ENCODE results near the gene FBF1.
A peak's percentile ranks its signal among the peaks of the same experiment; 100 is the strongest.

FBF1 gene

DNA sequence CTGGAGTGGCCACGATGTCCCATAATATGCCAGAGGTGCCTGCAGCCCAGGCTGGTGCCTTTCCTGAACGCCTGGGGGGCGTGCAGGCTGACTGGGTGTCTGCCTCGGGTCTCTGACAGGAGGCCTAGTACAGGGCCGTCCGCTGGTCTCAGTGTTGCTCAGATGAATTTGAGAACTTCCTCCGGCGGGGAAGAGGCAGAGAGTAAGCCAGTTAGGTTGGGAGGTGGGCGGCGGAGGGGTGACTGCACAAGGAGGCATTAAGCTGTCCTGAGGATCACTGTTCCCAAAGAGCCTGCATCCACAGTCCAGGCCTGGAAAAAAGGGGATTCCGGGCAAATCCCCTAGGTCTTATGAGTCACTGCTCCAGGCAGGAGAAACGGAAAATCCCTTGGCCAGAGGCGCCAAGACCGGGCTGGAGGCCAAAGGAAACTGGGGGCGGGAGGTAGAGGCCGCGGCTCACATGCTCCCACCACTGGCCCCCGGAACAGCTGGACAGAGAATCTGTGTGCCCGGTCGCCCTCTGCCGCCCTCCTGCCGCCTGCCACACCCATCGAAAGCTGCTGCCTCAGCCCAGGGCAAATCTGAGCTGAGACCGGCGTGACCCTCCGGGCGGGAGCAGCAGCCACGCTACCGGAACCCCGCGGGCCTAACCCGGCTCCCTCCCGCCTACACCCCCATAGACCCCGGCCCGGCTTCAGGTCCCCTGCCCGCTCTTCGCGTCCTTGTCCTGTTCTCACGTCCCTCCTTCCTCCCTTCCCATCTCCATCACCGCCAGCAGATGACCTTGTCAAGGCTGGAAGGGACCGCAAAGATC lies 63.7 kb downstream of the FBF1 start:
- peak overlapping the region; percentile 58 for H3K4me3 ChIP-seq (ENCODE audit: low read depth, low read length)
- TF ChIP-seq CTCF (IDR thresholded peaks at IDR 0.05; ENCODE audit: control insufficient read depth, extremely low read depth, insufficient read depth), result no peak
- DNase-seq (ENCODE audit: low read depth), result no peak

- 0 out of 2 replicates have a peak, but pooled peaks have one; percentile 2 for TF ChIP-seq CTCF (IDR thresholded peaks at IDR 0.05; ENCODE audit: control insufficient read depth, extremely low read depth, insufficient read depth)
- no peak for DNase-seq (ENCODE audit: low read depth)
- H3K4me3 ChIP-seq (ENCODE audit: low read depth, low read length), result peak overlapping the region; percentile 58
Measured at GRCh38 chr17:75876190-75876937, 64.5 kb downstream of the FBF1 start.

DNA sequence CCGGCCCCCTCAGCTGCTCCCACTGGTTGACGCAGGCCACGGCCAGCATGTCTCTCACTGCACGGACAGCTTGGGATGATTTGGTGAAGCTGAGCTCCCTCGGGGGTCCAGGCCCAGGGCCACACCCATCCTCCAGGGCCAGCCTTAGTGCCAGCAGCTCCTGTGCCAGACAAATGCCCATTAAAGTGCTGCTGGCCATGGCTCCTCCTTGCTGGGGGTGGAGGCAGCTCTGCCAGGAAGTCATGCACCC lies 65.0 kb downstream of the FBF1 start:
- H3K4me3 ChIP-seq (ENCODE audit: low read depth, low read length), result peak overlapping the region; percentile 58
- TF ChIP-seq CTCF (IDR thresholded peaks at IDR 0.05; ENCODE audit: control insufficient read depth, extremely low read depth, insufficient read depth), result no peak
- no peak for DNase-seq (ENCODE audit: low read depth)

DNA sequence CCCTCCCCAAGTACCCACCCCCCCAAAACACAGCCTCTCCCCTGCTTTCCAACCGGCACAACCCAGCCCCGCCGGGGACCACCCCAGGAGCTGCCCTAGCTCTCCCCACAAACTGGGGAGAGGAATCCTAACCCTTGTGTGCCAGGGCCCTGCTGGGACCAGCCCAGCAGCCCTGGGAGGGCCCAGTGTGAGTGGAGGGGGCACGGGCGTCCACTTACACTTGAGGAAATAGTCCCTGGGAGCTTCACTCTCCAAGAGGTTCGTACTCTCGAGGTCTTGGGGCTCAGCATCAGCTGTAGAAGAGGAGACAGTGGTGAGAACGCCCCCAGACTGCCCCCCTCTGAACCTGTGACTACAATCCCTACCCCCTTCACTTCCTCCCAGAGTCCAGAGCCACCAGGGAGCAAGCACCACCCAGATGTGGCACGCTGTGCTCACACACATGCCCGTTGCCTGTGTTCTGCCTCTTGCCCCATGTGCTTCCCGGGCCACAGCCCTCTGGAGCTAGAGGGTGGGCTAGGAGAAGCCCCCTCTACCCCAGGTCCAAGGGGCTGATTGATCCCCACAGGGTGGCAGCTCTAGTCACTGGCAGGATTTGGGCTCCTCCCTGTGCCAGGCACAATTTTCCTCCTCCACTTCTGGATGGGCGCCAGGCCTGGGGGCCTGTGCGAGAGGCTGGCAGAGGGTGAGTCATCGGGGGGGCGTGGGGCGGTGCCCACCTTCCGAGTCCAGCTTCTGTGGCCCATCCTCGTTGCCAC lies 65.5 kb downstream of the FBF1 start:
- no peak for TF ChIP-seq CTCF (IDR thresholded peaks at IDR 0.05; ENCODE audit: control insufficient read depth, extremely low read depth, insufficient read depth)
- peak overlapping the region; percentile 58 for H3K4me3 ChIP-seq (ENCODE audit: low read depth, low read length)
- DNase-seq (ENCODE audit: low read depth), result no peak

- TF ChIP-seq CTCF (IDR thresholded peaks at IDR 0.05; ENCODE audit: control insufficient read depth, extremely low read depth, insufficient read depth), result no peak
- no peak overlapping the region for H3K4me3 ChIP-seq (ENCODE audit: low read depth, low read length)
- DNase-seq (ENCODE audit: low read depth), result no peak
Measured at GRCh38 chr17:75874323-75875181, 66.3 kb downstream of the FBF1 start.

DNA sequence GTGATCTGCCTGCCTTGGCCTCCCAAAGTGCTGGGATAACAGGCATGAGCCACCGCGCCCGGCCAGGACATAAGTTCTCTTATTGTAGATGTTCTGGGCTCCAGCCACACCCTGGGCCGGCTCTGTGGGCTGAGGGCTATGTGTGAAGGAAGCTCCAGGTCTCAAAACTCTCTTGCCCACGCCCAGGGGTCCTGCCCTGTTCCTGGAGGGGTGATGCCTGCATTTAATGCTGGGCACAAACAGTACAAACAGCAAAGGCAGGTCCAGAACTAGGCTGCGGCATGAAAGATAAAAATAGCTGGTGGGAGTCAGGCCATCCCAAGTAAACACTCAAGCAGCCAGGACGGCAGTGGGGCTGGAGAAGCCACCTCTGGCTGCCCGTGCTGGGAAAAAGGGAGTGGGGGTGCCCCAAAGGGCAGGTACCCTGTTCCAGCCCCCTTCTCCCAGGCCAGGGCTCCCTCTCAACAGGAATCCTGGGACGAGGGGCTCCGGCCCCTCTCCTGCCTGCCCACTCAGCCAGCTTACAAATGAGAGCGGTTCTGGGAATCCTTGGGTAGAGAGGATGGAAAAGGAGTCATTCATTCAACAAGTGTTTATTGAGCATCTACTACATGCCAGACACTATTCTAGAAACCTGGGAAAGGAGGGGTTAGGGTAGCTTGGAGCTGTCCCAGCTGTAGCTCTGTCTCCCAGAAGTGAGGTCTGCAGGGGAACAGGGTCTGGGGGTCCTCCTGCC lies 67.1 kb downstream of the FBF1 start:
- no peak for DNase-seq (ENCODE audit: low read depth)
- no peak overlapping the region for H3K4me3 ChIP-seq (ENCODE audit: low read depth, low read length)
- TF ChIP-seq CTCF (IDR thresholded peaks at IDR 0.05; ENCODE audit: control insufficient read depth, extremely low read depth, insufficient read depth), result no peak

Data from LNCaP clone FGC (cell line).